GM12892 (cell line): ENCODE data around the gene PAX7.
"Not testable (repeated sequence)": the region's sequence is repeated elsewhere in the genome, so short reads cannot be mapped to it uniquely, and the experiment has no call there.

Experiments
- DNase-seq: peaks from one replicate; pipeline ENCODE4 v3.0.0; 2011; ENCODE audit not compliant: insufficient read length
- FAIRE-seq: peaks from 2 replicates; lab custom pipeline; 2011; peaks lifted over from hg19 to GRCh38; lab: Jason Lieb, UNC
- POLR2A ChIP-seq: IDR thresholded peaks from 2 replicates; pipeline ENCODE4 v1.6.1; 2011; ENCODE audit warnings: low read depth, low read length, control low read depth
- POLR2AphosphoS5 ChIP-seq: IDR thresholded peaks from 2 replicates; pipeline ENCODE4 v1.6.1; 2011; ENCODE audit warnings: low read depth, low read length, control low read depth
- TAF1 ChIP-seq: IDR thresholded peaks from 2 replicates; pipeline ENCODE4 v1.6.1; 2011; ENCODE audit warnings: low read depth, mild to moderate bottlenecking, control low read depth, low read length, borderline replicate concordance

PAX7 gene

DNA sequence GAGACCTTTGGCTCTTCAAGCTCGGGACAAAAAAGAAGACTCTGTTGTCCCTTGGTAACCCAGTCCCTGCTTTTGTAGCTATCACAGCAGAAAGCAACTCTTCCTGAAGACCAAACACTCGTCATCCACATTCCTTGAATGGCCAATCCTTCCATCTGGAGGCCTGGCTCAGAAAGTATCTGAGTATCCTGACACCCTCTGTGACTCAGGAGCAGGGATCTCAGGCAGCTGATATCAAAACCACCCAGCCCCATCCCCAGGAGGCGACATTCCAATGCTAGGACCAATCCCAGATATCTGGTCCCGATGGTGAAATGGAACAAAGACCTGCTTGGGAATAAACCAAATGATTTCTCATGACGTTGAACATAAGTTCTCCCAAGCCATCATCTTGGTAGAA is 116.3 kb downstream of the PAX7 start:
- TF ChIP-seq TAF1 (no peak), POLR2AphosphoS5 (no peak), POLR2A (no peak)
- DNase-seq = no peak
- FAIRE-seq = no peak

DNA sequence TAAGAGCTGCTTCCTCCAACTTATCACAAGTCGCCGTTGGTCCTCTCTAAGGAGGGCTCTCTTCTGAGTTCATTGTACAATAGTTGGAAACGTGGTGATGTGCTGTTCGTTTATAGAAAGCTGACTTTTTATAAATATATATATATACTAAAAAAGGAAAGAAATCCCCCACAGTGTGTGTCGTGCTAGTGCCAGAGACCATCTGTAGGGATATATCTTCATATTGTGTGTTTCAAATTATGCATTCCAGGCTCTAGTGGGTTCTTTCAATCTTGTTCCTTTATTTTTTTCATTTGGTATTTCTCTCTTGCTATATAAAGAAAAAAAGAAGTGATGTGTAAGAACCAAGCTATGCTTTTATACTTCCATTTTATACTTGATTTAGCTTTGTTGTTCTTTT is 117.0 kb downstream of the PAX7 start:
- FAIRE-seq (no peak), DNase-seq (no peak)
- TF ChIP-seq POLR2A (no peak), TAF1 (no peak), POLR2AphosphoS5 (no peak)

DNA sequence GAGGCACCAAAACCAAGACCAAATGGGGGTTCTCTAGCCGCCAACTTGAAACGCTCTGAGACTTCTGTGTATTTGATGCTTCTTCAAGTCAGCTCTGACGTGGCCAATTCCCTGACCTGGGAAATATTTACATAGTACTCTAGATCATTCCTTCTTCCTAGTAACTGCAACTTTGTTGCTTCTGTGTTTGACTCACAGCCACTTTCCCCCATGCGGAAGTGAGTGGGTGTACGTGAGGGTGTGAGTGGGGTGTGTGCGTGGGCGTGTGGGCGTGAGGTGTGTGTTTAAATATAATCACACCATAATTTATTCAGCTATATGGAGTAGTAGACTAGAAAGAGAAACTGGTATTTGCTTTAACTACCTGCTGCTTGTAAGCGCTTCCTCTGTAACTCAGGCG is 117.8 kb downstream of the PAX7 start:
- FAIRE-seq (no peak), DNase-seq (no peak)
- TF ChIP-seq POLR2A (no peak), TAF1 (no peak), POLR2AphosphoS5 (no peak)

DNA sequence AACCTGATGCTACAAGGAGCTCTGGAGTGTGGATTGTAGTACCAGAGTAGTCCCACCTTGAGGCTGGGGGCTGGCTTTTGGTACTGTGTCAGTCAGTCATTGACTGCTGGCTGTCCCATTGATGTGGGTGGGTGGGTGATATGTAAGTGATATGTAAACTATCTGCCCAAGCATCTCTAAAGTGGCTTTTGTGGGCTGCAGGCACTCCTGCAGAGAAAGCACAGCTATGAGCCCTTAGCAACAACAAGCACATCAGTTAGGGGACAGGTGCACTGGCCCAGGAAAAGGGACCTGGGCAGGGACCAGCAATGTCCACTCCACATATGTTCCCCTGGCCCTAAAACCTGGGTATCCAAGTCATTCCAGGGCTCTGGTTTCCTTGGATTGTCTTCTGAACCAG is 118.9 kb downstream of the PAX7 start:
- FAIRE-seq (no peak), DNase-seq (no peak)
- TF ChIP-seq POLR2A (no peak), POLR2AphosphoS5 (no peak), TAF1 (no peak)

DNA sequence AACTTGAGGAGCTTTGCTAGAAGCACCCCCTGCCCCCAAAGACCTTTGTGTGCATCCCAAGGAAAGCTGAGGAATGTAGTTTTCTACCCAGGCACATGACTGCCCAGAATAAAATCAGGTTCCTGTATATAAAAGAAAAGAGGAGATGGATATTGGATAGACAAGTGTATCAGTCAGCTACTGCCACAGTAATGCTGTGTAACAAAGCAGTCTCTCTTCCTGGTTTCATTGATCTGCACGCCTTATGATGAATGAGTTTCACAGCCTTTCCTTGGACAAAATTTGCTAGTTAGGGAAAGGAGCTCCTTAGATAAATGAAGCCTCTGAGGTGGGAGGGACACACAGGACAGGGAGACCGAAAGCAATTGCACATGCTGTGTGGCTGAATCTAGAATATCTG is 120.0 kb downstream of the PAX7 start:
- FAIRE-seq = no peak
- DNase-seq = no peak
- TF ChIP-seq POLR2A (no peak), POLR2AphosphoS5 (no peak), TAF1 (no peak)

DNA sequence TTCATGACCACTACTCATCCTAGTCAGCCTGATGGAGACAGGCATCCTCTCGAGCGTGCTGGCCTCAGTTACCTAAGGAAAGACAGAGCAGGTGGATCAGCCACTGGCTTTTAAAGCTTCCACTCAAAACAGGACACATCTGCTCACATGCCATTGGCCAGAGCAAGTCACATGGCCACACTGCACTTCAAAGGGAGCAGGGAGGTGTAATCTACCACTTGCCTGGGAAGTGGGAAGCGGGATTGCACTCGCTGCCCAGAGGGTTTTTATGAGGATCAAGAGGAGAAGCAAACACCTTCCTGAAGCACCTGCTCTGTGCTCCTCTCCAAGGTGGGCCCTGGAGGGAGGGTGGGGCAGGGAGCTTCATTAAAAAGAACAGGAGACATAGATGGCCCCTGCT is 120.8 kb downstream of the PAX7 start:
- DNase-seq (no peak), FAIRE-seq (no peak)
- TF ChIP-seq POLR2AphosphoS5 = no peak
- no peak for TF ChIP-seq POLR2A
- no peak for TF ChIP-seq TAF1

DNA sequence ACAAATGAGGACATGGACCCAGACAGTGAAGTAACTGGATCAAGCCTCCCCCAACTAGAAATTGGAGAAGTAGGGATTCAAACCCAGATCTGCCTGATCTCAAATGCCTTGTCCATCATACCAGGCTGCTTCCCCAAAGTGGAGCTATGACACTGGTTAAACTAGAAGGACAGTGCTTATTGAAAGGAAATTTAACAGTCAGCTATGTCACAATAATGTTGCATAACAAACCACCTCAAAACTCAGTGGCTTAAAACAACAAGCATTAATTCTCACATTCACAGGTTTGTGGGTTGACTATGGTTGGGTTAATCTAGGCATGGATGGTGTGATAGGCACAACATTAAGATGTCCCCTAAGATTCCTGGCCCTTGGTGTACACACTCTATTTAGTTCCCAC is 121.8 kb downstream of the PAX7 start:
- DNase-seq = no peak
- FAIRE-seq = no peak
- no peak for TF ChIP-seq POLR2A
- no peak for TF ChIP-seq POLR2AphosphoS5
- no peak for TF ChIP-seq TAF1

DNA sequence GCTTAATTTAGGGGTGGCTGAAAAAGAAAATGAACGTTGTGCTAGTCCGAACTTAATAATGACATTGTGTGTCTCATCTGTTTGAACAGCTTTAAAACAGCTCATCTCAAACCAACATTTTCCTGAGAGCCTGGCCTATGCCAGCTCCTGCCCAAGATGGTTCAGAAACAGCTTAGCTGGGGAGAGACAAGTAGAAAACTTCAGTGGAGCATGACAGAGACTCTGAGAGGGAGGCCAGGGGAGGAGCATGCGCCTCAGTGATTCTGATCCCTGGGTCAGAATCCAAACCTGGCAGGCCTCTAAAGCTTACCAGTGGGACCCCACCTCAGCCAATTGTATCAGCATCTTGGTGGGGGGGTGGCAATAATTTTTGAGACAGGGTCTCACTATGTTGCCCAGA is 129.5 kb downstream of the PAX7 start:
- DNase-seq = no peak
- TF ChIP-seq POLR2AphosphoS5 (no peak), TAF1 (no peak), POLR2A (no peak)
- FAIRE-seq = no peak

DNA sequence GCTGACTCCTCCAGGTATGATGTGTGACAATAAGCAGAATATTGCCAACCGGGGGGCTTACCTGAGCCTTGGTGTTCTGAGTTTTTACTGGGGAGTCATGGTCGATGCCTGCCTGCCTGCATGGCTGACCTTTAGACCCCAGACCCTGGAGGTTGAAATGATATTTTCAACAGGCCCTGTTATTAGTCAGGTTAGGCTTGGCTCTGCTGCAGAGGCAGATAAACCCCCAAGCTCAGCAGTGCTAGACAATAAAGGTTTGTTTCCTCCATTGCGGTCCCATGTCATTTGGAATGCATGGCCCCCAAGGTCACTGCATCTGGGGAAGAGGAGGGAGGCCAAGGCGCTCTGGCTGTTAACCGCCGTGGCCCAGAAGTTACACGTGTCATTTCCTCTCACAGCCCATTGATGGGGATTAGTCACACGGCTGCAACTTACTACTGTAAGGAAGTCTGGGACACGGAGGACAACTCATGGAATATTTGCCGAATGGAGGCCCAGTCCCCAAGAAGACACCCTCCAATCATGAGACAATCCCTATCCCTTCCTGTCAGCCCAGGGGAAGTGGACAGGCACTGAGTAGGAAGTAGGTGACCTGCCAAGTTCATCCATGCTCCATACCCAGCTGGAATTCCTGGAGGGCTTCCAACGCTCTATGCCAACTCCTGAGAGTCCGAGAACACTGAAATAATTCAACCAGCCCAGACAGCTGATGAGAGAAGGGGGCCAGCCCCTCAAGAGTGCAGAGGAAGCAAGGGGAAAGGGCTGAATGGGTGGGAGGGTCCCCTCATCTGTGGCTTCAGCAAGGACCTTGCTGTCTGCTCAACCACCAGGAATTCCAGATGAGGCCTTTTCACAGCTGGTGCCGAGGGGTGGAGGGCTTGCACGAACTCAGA is 131.5 kb downstream of the PAX7 start:
- FAIRE-seq (no peak), DNase-seq (no peak)
- TF ChIP-seq TAF1 (no peak), POLR2AphosphoS5 (no peak), POLR2A (no peak)

DNA sequence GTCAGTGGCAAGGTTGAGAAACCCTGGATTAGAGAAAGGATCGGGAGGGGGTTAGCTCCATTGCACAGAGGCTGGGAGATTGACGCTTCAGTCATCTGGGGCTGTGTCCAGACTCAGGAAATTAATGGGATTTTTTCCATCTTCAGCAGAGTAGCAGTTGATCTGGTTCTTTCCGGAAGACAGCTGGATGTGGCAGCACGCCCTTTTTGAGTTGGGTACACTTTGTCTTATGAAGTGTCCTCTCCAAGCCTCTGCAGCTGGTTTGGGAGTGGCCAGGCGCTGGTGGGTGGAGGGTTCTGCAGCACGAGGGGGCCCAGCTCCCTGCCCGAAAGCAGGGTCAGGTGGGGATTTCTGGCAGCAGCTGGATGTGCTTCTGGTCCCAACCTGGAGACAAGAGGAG is 133.7 kb downstream of the PAX7 start:
- TF ChIP-seq POLR2AphosphoS5 (no peak), TAF1 (no peak), POLR2A (no peak)

DNA sequence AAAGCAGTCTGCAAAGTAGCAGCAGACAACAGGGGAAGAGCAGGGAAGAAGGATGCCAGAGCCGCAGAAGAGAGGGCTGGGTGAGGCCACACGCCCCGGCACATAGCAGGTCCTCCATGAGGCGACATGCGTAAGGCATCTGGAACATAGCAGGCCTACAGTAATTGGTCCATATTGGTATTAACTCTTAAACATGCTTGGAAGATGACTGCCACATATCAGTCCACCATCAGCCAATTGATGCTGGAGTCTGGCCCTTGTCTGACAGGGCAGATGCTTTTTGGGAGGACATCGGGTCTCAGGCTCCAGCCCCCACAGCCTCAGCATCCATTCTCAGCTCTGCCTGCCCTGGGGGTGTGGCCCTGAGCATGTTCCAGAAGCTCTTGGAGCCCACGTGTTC is 135.1 kb downstream of the PAX7 start:
- no peak for FAIRE-seq
- TF ChIP-seq POLR2AphosphoS5 = no peak
- no peak for TF ChIP-seq POLR2A
- no peak for TF ChIP-seq TAF1
- no peak for DNase-seq

More for the DNA sequence above, 133.7 kb downstream of the PAX7 start:
- DNase-seq (no peak), FAIRE-seq (no peak)

DNA sequence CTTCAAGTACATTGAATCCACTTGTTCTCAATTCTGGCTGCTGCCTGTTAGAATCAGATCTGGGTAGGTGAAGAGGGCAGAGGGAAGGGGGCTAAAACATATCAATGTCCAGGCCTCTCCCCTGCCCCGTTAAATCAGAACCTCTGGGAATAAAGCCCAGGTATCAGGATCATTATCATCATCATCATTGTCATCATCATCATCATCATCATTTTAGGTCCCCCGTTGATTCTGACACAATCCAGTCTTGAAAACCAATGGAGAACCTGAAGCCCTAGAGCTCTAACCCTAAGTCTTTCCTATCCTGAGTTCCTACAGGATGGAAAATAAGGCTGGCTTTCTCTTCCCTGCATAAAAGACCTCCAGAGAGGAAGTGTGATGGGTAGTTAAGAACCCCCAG is 135.7 kb downstream of the PAX7 start:
- DNase-seq = no peak
- FAIRE-seq = no peak
- TF ChIP-seq POLR2A (no peak), TAF1 (no peak), POLR2AphosphoS5 (no peak)

DNA sequence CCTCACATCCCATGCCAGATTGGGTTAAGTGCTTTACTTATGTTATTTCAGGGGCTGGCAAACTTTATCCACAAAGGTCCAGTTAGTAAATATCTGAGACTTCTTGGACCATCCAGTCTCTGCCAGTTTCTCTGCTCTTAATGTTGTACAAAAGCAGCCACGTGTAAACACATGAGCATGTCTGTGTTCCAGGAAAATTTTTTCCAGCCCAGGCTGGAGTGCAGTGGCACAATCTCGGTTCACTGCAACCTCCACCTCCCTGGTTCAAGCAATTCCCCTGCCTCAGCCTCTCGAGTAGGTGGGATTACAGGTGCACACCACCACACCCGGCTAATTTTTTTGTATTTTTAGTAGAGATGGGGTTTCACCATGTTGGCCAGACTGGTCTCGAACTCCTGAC is 136.9 kb downstream of the PAX7 start:
- not testable (repeated sequence) for DNase-seq, FAIRE-seq
